GM06990 (cell line): Measurements from ENCODE around the gene MGA.
A peak's percentile ranks its signal among the peaks of the same experiment; 100 is the strongest.
"Not testable (repeated sequence)": the region's sequence is repeated elsewhere in the genome, so short reads cannot be mapped to it uniquely, and the experiment has no call there.

Experiments used
- DNase-seq: peaks from one replicate; pipeline ENCODE4 v3.0.0-alpha.2; 2011; ENCODE audit not compliant: insufficient read length; ENCODE audit errors: extremely low read depth
- H3K27me3 ChIP-seq: replicated peaks from 2 replicates; pipeline ENCODE4 v1.6.0; 2011; ENCODE audit warnings: low read length; ENCODE audit not compliant: control insufficient read depth, insufficient read depth
- H3K36me3 ChIP-seq: 2 replicates; pipeline ENCODE4 v1.5.1; 2011; ENCODE audit warnings: low read length; ENCODE audit not compliant: control insufficient read depth, insufficient read depth
- H3K4me3 ChIP-seq: replicated peaks from 2 replicates; pipeline ENCODE4 v1.5.1; 2011; ENCODE audit warnings: low read depth, mild to moderate bottlenecking, control low read depth, low read length
- TF ChIP-seq, protein P1 (sequence below): IDR thresholded peaks from 2 replicates; pipeline ENCODE4 v1.5.1; 2011; ENCODE audit warnings: low read length, control low read depth, mild to moderate bottlenecking, inconsistent platforms; ENCODE audit not compliant: insufficient read depth, poor library complexity, severe bottlenecking

The MGA gene

DNA sequence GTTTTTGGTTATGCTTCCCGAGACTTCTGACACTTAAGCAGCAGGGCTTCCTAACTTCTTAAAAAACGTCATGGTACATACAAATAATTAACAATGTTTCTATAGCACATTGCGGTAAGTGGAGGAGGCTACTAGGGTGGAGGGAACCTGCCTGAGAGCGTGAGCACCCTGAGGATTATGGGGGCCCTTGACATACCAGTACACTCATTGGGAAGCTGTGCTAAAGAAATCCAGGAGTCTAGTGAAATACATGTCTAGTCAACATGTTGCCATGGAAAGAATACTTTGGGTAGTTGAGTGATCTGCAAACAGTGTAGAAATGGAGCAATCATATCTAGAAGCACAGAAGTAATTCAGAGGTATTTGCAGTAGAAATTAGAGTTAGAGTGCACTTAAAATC, 74.8 kb downstream of the MGA start:
- Histone ChIP-seq H3K36me3 (peaks cover 12% of the 10 kb centered on the region), H3K4me3 (no peak overlapping the region), H3K27me3 (no peaks in the 10 kb centered on the region)
- TF ChIP-seq, protein P1, sequence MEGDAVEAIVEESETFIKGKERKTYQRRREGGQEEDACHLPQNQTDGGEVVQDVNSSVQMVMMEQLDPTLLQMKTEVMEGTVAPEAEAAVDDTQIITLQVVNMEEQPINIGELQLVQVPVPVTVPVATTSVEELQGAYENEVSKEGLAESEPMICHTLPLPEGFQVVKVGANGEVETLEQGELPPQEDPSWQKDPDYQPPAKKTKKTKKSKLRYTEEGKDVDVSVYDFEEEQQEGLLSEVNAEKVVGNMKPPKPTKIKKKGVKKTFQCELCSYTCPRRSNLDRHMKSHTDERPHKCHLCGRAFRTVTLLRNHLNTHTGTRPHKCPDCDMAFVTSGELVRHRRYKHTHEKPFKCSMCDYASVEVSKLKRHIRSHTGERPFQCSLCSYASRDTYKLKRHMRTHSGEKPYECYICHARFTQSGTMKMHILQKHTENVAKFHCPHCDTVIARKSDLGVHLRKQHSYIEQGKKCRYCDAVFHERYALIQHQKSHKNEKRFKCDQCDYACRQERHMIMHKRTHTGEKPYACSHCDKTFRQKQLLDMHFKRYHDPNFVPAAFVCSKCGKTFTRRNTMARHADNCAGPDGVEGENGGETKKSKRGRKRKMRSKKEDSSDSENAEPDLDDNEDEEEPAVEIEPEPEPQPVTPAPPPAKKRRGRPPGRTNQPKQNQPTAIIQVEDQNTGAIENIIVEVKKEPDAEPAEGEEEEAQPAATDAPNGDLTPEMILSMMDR: no peak
- DNase-seq: no peak

GRCh38 chr15:41735492-41735891, 75.3 kb downstream of the MGA start:
- not testable (repeated sequence) for DNase-seq, H3K27me3 ChIP-seq, H3K4me3 ChIP-seq
- H3K36me3 ChIP-seq: peaks cover 11% of the 10 kb centered on the region

- TF ChIP-seq, protein P1: no peak
- DNase-seq: no peak
- H3K36me3 ChIP-seq: peaks cover 10% of the 10 kb centered on the region
These were observed 86.6 kb downstream of the MGA start for GRCh38 chr15:41746802-41747201.

DNA sequence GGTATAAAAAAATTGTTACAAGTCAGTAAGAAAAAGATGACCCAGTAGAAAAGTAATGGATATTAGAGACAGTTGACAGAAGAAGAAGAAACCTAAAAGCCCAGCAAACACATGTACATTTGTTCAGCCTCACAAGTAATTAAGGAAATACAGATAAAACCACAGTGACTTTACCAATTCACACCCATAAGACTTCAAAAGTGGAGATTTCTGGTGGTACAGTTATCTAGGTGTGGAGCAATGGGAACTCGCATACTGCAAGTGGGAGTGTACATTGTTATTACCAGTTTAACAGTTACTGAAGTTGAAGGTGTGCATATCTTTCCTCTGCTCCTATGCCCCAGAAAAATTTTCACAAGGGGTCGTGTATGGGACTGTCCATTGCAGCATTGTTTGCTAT, 96.0 kb downstream of the MGA start:
- TF ChIP-seq, protein P1: no peak
- no peak overlapping the region for H3K4me3 ChIP-seq
- DNase-seq: no peak
- H3K27me3 ChIP-seq: no peaks in the 10 kb centered on the region
- H3K36me3 ChIP-seq: no peaks in the 10 kb centered on the region; the same call in none of the 2 replicates

More at GRCh38 chr15:41746802-41747201, 86.6 kb downstream of the MGA start:
- H3K27me3 ChIP-seq: no peaks in the 10 kb centered on the region
- H3K4me3 ChIP-seq: no peak overlapping the region

GRCh38 chr15:41772720-41773331, 112.6 kb downstream of the MGA start:
- TF ChIP-seq, protein P1: peak; percentile 57
- no peak overlapping the region for H3K4me3 ChIP-seq
- no peaks in the 10 kb centered on the region for H3K27me3 ChIP-seq
- DNase-seq: peak; percentile 28
- H3K36me3 ChIP-seq: no peaks in the 10 kb centered on the region; the same call in 1 of the 2 replicates

- no peaks in the 10 kb centered on the region; the same call in 1 of the 2 replicates for H3K36me3 ChIP-seq
- no peaks in the 10 kb centered on the region for H3K27me3 ChIP-seq
- H3K4me3 ChIP-seq: peak overlapping the region; percentile 90
- DNase-seq: no peak
- TF ChIP-seq, protein P1: no peak
These were observed 113.1 kb downstream of the MGA start for GRCh38 chr15:41773332-41773728.
